Measurements from ENCODE around the gene ADA. TPM values are rescaled to one million over a fixed set of nuclear protein-coding genes. Genes with fewer than 3 reads are reported as not detected.

The ADA gene
- total RNA-seq, 2 experiments from 2014 or later = 67.0 to 142 TPM

- H3K4me3 ChIP-seq (ENCODE audit: low read depth, low read length, poor library complexity, severe bottlenecking) = no peak overlapping the region
- H3K9me3 ChIP-seq (ENCODE audit: low read length) = no peaks in the 10 kb centered on the region
- TF ChIP-seq EZH2phosphoT487 (IDR thresholded peaks at IDR 0.05; ENCODE audit: borderline replicate concordance, low read depth, low read length) = no peak
- no peak for TF ChIP-seq CTCF (conservative IDR thresholded peaks at IDR 0.05; ENCODE audit: low read length)
- DNase-seq (ENCODE audit: low spot score) = peak; percentile 39
- peaks cover 70% of the 10 kb centered on the region for H3K4me1 ChIP-seq (ENCODE audit: insufficient read depth, low read length, poor library complexity, severe bottlenecking)
- peaks cover 30% of the 10 kb centered on the region for H3K79me2 ChIP-seq (ENCODE audit: insufficient read depth, low read depth, low read length)
- no peaks in the 10 kb centered on the region for H3K9me2 ChIP-seq (ENCODE audit: insufficient read depth, low read length)
- no TSS peak for BruUV-seq (replicated peaks)
- no peaks in the 10 kb centered on the region for H4K20me1 ChIP-seq (ENCODE audit: insufficient read depth, low read length)
- H3K27ac ChIP-seq (ENCODE audit: low read depth, low read length, poor library complexity, severe bottlenecking) = peak overlapping the region; percentile 98
- H3K36me3 ChIP-seq (ENCODE audit: insufficient read depth, low read length) = no peaks in the 10 kb centered on the region; the same call in 1 of the 2 replicates
- intact Hi-C loops (cut with micrococcal nuclease; ENCODE audit: unreplicated experiment) = loop anchor here (5.0 to 10.0 kb wide), 2 partner anchors 103 to 385 kb away; partner anchors contain the start of genes STK4 and TOMM34
- H2AFZ ChIP-seq (ENCODE audit: low read length) = peak overlapping the region; percentile 85
- ChIA-PET POLR2A (no interaction called here), CTCF (ENCODE audit: unreplicated experiment) (no interaction called here)
- H3K4me2 ChIP-seq (ENCODE audit: low read length) = peak overlapping the region; percentile 52
Measured at GRCh38 chr20:44579313-44580081, 72.0 kb downstream of the ADA start.

GRCh38 chr20:44576297-44576696, 75.2 kb downstream of the ADA start:
- Histone ChIP-seq H3K79me2 (ENCODE audit: insufficient read depth, low read depth, low read length) (no peaks in the 10 kb centered on the region), H3K9me3 (ENCODE audit: low read length) (no peaks in the 10 kb centered on the region), H2AFZ (ENCODE audit: low read length) (peak overlapping the region; percentile 89), H3K27ac (ENCODE audit: low read depth, low read length, poor library complexity, severe bottlenecking) (peak overlapping the region; percentile 40), H3K9me2 (ENCODE audit: insufficient read depth, low read length) (no peaks in the 10 kb centered on the region), H3K4me2 (ENCODE audit: low read length) (peak overlapping the region; percentile 40), H4K20me1 (ENCODE audit: insufficient read depth, low read length) (no peaks in the 10 kb centered on the region), H3K36me3 (ENCODE audit: insufficient read depth, low read length) (no peaks in the 10 kb centered on the region; the same call in 1 of the 2 replicates), H3K4me3 (ENCODE audit: low read depth, low read length, poor library complexity, severe bottlenecking) (no peak overlapping the region), H3K4me1 (ENCODE audit: insufficient read depth, low read length, poor library complexity, severe bottlenecking) (peaks cover 75% of the 10 kb centered on the region)
- ChIA-PET POLR2A (interaction anchor here (0.6 to 2.7 kb wide), 4 partner anchors 10 to 71 kb away, joined by 3 to 13 read pairs (median 5); partner anchors contain the start of gene SERINC3), CTCF (ENCODE audit: unreplicated experiment) (interaction anchor here (1.0 to 1.7 kb wide), 4 partner anchors 10 to 107 kb away, joined by 3 to 13 read pairs (median 5); no protein-coding TSS in a partner anchor)
- BruUV-seq (replicated peaks) = no TSS peak
- DNase-seq (ENCODE audit: low spot score) = peak; percentile 79
- TF ChIP-seq EZH2phosphoT487 (IDR thresholded peaks at IDR 0.05; ENCODE audit: borderline replicate concordance, low read depth, low read length) = no peak
- TF ChIP-seq CTCF (conservative IDR thresholded peaks at IDR 0.05; ENCODE audit: low read length) = peak; percentile 89
- intact Hi-C loops (cut with micrococcal nuclease; ENCODE audit: unreplicated experiment) = loop anchor here (1.0 to 5.0 kb wide), 2 partner anchors 34 to 106 kb away; no protein-coding TSS in a partner anchor

All from OCI-LY7 (cell line).